Adrenal gland (tissue), 5 donors: ENCODE data around the gene TNFRSF1B.

ENCODE experiments used
- POLR2A ChIP-seq, 2 donors: fragments of 450-650 bp; IDR thresholded peaks; one replicate each; pipeline ENCODE4 v1.6.1; 2017; ENCODE audit warnings: antibody characterized with exemption in 2 of 2, mild to moderate bottlenecking in 2 of 2, moderate library complexity in 1 of 2
- TF ChIP-seq, protein P1 (sequence below), 6 experiments: fragments of 450-650 bp in 4 of 6; fragments of 200-600 bp in 2 of 6; sonication (generic) in 1 of 6; IDR thresholded peaks; 1 replicate in 5 of 6; 2 replicates in 1 of 6; pipeline versions ENCODE4 v1.5.1 to v1.8.0; 2016 to 2021; ENCODE audit warnings: antibody characterized with exemption in 6 of 6, mild to moderate bottlenecking in 2 of 6, moderate library complexity in 1 of 6
- donor health status: DM: no; HTN: no; CAD: no.

DNA sequence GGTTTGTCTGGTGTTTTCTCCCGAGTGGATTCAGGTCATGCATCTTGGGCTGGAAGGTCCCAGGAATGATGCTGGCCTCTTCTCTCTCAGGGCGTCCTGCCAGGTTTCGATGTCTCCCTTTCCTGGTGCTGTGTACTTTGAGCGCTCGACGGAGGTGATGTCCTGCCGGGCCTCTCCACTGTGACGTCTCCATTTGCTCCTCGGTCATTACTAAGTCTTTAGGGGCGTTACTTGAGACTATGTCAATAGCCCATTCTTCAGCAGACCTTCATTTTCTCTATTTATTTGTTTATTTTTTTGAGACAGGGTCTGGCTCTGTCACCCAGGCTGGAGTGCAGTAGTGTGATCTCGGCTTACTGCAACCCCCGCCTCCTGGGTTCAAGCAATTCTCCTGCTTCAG lies 37.2 kb upstream of the TNFRSF1B start:
- TF ChIP-seq, protein P1, sequence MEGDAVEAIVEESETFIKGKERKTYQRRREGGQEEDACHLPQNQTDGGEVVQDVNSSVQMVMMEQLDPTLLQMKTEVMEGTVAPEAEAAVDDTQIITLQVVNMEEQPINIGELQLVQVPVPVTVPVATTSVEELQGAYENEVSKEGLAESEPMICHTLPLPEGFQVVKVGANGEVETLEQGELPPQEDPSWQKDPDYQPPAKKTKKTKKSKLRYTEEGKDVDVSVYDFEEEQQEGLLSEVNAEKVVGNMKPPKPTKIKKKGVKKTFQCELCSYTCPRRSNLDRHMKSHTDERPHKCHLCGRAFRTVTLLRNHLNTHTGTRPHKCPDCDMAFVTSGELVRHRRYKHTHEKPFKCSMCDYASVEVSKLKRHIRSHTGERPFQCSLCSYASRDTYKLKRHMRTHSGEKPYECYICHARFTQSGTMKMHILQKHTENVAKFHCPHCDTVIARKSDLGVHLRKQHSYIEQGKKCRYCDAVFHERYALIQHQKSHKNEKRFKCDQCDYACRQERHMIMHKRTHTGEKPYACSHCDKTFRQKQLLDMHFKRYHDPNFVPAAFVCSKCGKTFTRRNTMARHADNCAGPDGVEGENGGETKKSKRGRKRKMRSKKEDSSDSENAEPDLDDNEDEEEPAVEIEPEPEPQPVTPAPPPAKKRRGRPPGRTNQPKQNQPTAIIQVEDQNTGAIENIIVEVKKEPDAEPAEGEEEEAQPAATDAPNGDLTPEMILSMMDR (IDR thresholded peaks at IDR 0.05), result no peak
- TF ChIP-seq POLR2A (IDR thresholded peaks at IDR 0.05), result no peak
